22Rv1 (cell line): ENCODE measurements around the gene DNAJC9.

ENCODE experiments used
- H3K27ac ChIP-seq: fragments of 450-650 bp; 2 replicates; pipeline ENCODE4 v1.5.1; 2017
- CTCF ChIP-seq: fragments of 450-650 bp; IDR thresholded peaks from 2 replicates; pipeline ENCODE4 v1.5.1; 2017; ENCODE audit warnings: mild to moderate bottlenecking
- ZFX ChIP-seq: fragments of 450-650 bp; IDR thresholded peaks from 2 replicates; pipeline ENCODE4 v1.6.1; 2017; ENCODE audit warnings: antibody characterized with exemption, borderline replicate concordance

Gene DNAJC9

GRCh38 chr10:73218431-73219191, 28.4 kb downstream of the DNAJC9 start:
- no peak overlapping the region for H3K27ac ChIP-seq
- TF ChIP-seq CTCF = peak; percentile 66
- no peak for TF ChIP-seq ZFX

DNA sequence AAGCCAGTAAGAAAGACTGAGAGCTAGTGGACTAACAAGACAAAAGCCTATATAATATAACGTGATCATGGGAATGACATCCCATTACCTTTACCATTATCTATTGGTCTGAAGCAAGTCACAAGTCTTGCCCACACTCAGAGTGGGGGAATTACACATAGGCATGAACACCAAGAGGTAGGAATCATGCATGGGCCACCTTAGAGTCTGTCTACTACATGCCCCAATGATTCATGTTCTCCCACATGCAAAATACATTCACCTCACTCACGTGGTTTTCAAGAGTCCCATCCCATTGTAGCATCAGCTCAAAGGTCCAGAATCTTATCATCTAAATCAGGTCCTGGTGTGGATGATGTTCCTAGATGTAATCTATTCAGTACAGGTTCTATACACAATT, 29.4 kb downstream of the DNAJC9 start:
- TF ChIP-seq ZFX = no peak
- TF ChIP-seq CTCF = no peak
- H3K27ac ChIP-seq = no peak overlapping the region

DNA sequence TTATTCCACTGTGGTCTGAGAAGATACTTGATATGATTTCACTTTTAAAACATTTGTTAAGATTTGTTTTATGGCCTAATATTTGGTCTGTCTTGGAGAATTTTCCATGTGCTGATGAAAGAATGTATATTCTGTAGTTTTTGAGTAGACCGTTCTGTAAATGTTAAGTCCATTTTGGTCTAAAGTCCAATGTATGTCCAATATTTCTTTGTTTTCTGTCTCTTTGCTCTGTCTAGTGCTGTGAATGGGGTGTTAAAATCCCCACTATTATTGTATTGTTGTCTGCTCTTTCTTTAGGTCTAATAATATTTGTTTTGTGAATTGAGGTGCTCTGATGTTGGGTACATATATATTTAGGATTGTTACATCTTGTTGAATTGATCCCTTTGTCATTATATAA, 31.3 kb downstream of the DNAJC9 start:
- H3K27ac ChIP-seq = no peak overlapping the region
- TF ChIP-seq ZFX (no peak), CTCF (no peak)

- no peak for TF ChIP-seq ZFX
- no peak for TF ChIP-seq CTCF
- no peak overlapping the region for H3K27ac ChIP-seq
These were observed 35.8 kb downstream of the DNAJC9 start for GRCh38 chr10:73211106-73211811.

DNA sequence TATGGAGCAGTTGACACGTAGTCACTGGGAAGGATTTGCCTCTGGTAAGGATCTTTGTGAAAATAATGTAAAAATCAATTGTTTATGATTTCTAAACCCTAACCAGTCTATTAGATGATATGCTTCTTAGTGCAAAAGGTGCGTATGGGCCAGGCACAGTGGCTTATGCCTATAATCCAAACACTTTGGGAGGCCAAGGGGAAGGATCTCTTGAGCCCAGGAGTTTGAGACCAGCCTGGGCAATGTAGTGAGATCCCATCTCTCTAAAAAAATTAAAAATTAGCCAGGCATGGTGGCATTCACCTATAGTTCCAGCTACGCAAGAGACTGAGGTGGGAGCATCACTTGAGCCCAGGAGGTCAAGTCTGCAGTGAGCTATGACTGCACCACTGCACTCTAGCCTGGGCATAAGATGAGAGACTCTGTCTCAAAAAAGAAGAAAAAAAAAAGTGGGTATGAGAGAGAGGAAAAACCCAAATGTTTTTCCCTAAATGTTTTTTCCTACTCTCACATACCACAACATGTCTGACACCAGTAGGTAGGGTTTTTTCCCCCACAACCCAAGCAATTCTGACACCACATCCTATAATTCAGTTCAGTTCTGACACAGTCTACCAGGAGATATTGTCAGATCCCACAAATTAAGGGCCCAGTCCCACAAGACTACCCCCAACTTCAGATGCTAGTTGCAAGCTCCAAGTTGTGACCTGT, 36.5 kb downstream of the DNAJC9 start:
- TF ChIP-seq CTCF = no peak
- TF ChIP-seq ZFX = no peak
- peak overlapping the region; percentile 64 for H3K27ac ChIP-seq

- peak overlapping the region; percentile 64 for H3K27ac ChIP-seq
- TF ChIP-seq ZFX (no peak), CTCF (no peak)
These were observed 37.4 kb downstream of the DNAJC9 start for GRCh38 chr10:73209705-73210104.
